K562 (cell line): Measurements from ENCODE around the gene SUMF1. TPM values are rescaled to one million over a fixed set of nuclear protein-coding genes. Genes with fewer than 3 reads are reported as not detected.

Experiments used
- ATAC-seq: fragments of 200-7000 bp; cut with Tn5 transposase; 3 replicates; pipeline ENCODE4 v1.9.1; 2020; ENCODE audit warnings: moderate library complexity
- BruUV-seq: library from RNA; stranded (reverse); fragments of 400-500 nt; replicated peaks from 2 replicates; lab custom pipeline; 2021; lab: Mats Ljungman, UMichigan
- CTCF ChIA-PET: fragments of 300-600 bp; formaldehyde crosslinking; extraction: SDS; loops from one replicate; lab custom pipeline; 2021; ENCODE audit warnings: low intra/inter-chr PET ratio; lab: Yijun Ruan, JAX
- POLR2A ChIA-PET: fragments of 300-600, 350-650 bp; sonication (Branson Sonifier 250); formaldehyde crosslinking; extraction: SDS; loops from one replicate; lab custom pipeline; 2021; ENCODE audit warnings: antibody characterized with exemption, inconsistent platforms; lab: Yijun Ruan, JAX
- DNase-seq, 4 experiments: peaks; one replicate each; pipeline versions ENCODE4 v3.0.0 to v3.0.0-alpha.2; 2011 to 2018; ENCODE audit warnings: low spot score in 3 of 4, mixed read lengths in 3 of 4; ENCODE audit errors: extremely low read depth in 1 of 4
- FAIRE-seq: peaks from 2 replicates; lab custom pipeline; 2011; peaks lifted over from hg19 to GRCh38; lab: Jason Lieb, UNC
- H2AFZ ChIP-seq: 2 replicates; pipeline ENCODE4 v1.6.0; 2011; ENCODE audit warnings: low read depth, low read length, control low read depth, inconsistent platforms
- H3K27ac ChIP-seq: fragments of 200-600 bp; 3 replicates; pipeline ENCODE4 v1.8.0; 2011; ENCODE audit warnings: low read depth, mild to moderate bottlenecking, control low read depth, inconsistent platforms, low read length, moderate library complexity, mixed read lengths; ENCODE audit errors: extremely low read depth
- H3K27me3 ChIP-seq, 2 experiments: fragments of 300-600 bp in 1 of 2; 2 replicates in 1 of 2; 3 replicates in 1 of 2; pipeline versions ENCODE4 v1.6.0 to v1.8.0; 2011; ENCODE audit warnings: inconsistent platforms in 2 of 2, low read length in 2 of 2, mild to moderate bottlenecking in 1 of 2, mixed read lengths in 1 of 2, moderate library complexity in 1 of 2; ENCODE audit not compliant: control insufficient read depth in 2 of 2, insufficient read depth in 2 of 2
- H3K36me3 ChIP-seq: fragments of 300-600 bp; 3 replicates; pipeline ENCODE4 v1.8.0; 2011; ENCODE audit warnings: mild to moderate bottlenecking, low read length, inconsistent platforms; ENCODE audit not compliant: control insufficient read depth, insufficient read depth
- H3K4me1 ChIP-seq, 2 experiments: fragments of 200-600 bp in 1 of 2; replicated peaks in 1 of 2; 2 replicates in 1 of 2; 3 replicates in 1 of 2; pipeline versions ENCODE4 v1.5.1 to v1.8.0; 2011; ENCODE audit warnings: inconsistent platforms in 2 of 2, low read length in 2 of 2, mild to moderate bottlenecking in 1 of 2, mixed read lengths in 1 of 2, moderate library complexity in 1 of 2; ENCODE audit not compliant: control insufficient read depth in 2 of 2, insufficient read depth in 2 of 2
- H3K4me2 ChIP-seq: 2 replicates; pipeline ENCODE4 v1.6.1; 2011; ENCODE audit warnings: low read length, control low read depth, inconsistent platforms, mixed read lengths; ENCODE audit not compliant: insufficient read depth
- H3K4me3 ChIP-seq: fragments of 200-600 bp; sonication (generic), shearing (Covaris generic); 2 replicates; pipeline ENCODE4 v1.5.1; 2016; ENCODE audit warnings: control low read depth, inconsistent platforms
- H3K79me2 ChIP-seq: fragments of 200-600 bp; 3 replicates; pipeline ENCODE4 v1.8.0; 2011; ENCODE audit warnings: low read length, inconsistent platforms; ENCODE audit not compliant: control insufficient read depth, insufficient read depth
- H3K9ac ChIP-seq, 2 experiments: 2 replicates each; pipeline versions ENCODE4 v1.6.0 to v1.6.1; 2011; ENCODE audit warnings: low read depth in 2 of 2, low read length in 2 of 2, control low read depth in 1 of 2, inconsistent platforms in 1 of 2, mild to moderate bottlenecking in 1 of 2, mixed read lengths in 1 of 2; ENCODE audit not compliant: insufficient read depth in 1 of 2
- H3K9me1 ChIP-seq: one replicate; pipeline ENCODE4 v1.6.0; 2011; ENCODE audit warnings: inconsistent platforms, mild to moderate bottlenecking, low read length, moderate library complexity; ENCODE audit not compliant: control insufficient read depth, insufficient read depth
- H3K9me3 ChIP-seq: replicated peaks from 2 replicates; pipeline ENCODE4 v1.5.1; 2011; ENCODE audit warnings: low read depth, low read length, inconsistent platforms; ENCODE audit not compliant: control insufficient read depth, insufficient read depth
- H4K20me1 ChIP-seq: replicated peaks from 2 replicates; pipeline ENCODE4 v1.6.1; 2011; ENCODE audit warnings: low read length, inconsistent platforms, mixed read lengths; ENCODE audit not compliant: control insufficient read depth, insufficient read depth
- EHMT2 ChIP-seq: fragments of 450-650 bp; IDR thresholded peaks from 2 replicates; pipeline ENCODE4 v1.6.1; 2018; ENCODE audit warnings: antibody characterized with exemption
- NFIC ChIP-seq: fragments of 450-650 bp; IDR thresholded peaks from 2 replicates; pipeline ENCODE4 v1.6.1; 2017; ENCODE audit warnings: mild to moderate bottlenecking, inconsistent platforms
- PRDM10 ChIP-seq: fragments of 450-650 bp; IDR thresholded peaks from 2 replicates; pipeline ENCODE4 v1.6.1; 2018; ENCODE audit not compliant: partially characterized antibody
- ZBTB9 ChIP-seq: fragments of 450-650 bp; formaldehyde crosslinking; IDR thresholded peaks from 2 replicates; pipeline ENCODE4 v1.4.0; 2020; ENCODE audit warnings: mild to moderate bottlenecking, moderate library complexity
- ZNF217 ChIP-seq: sonication (generic); formaldehyde crosslinking; IDR thresholded peaks from 2 replicates; pipeline ENCODE4 v1.8.0; 2022; ENCODE audit warnings: mild to moderate bottlenecking, missing genetic modification reagents
- ZNF232 ChIP-seq: sonication (generic); formaldehyde crosslinking; IDR thresholded peaks from 2 replicates; pipeline ENCODE4 v1.8.0; 2022; ENCODE audit warnings: mild to moderate bottlenecking, missing genetic modification reagents
- WGBS: fragments of 100-300 bp; shearing (Covaris generic); methylation state at CpG from one replicate; pipeline ENCODE4 v1.1.6; 2016; ENCODE audit warnings: low coverage, mixed read lengths; ENCODE audit not compliant: insufficient coverage; ENCODE audit errors: missing lambda C conversion rate; 5-methylcytosine and 5-hydroxymethylcytosine counted together
- in situ Hi-C: fragments of 300-500 bp; cut with MboI; formaldehyde crosslinking; loops from 4 replicates; pipeline ENCODE4 v1.15.0; 2018; ENCODE audit warnings: inconsistent platforms, mixed read lengths
- intact Hi-C: fragments of 100-400 bp; cut with micrococcal nuclease; formaldehyde crosslinking; loops from 2 replicates; pipeline ENCODE4 v1.14.2; 2022
- polyA plus RNA-seq, 8 experiments: library from polyadenylated mRNA; depleted of rRNA in 4 of 8; stranded (reverse) in 5 of 8; unstranded in 3 of 8; fragments of >200 nt; fragmentation: Nextera tagmentation in 2 of 8; fragmentation: Illumina TruSeq in 1 of 8; extraction: Ambion mirVana in 2 of 8; extraction: Trizol in 1 of 8; gene quantifications; 2 replicates each; pipeline versions ENCODE4 v1.2.1 to v1.2.3, GENCODE V29; 2011 to 2014; ENCODE audit warnings: inconsistent platforms in 1 of 8, missing spikeins in 1 of 8
- total RNA-seq, 7 experiments: library from RNA; depleted of rRNA in 6 of 7; stranded (reverse); fragments of >200 nt in 6 of 7; fragmentation: Illumina TruSeq in 2 of 7; extraction: Trizol in 2 of 7; gene quantifications; 2 replicates each; pipeline versions ENCODE4 v1.2.1 to v1.2.3, GENCODE V29; 2011 to 2021; ENCODE audit warnings: low replicate concordance in 1 of 7

SUMF1 gene
- total and polyA plus RNA-seq, 9 of the 15 experiments (the other 6 are each of a cell fraction or from before 2014, with no cell fraction given) = 1.3 to 7.4 (median 4.2) TPM

- no peak for TF ChIP-seq ZBTB9 (CRISPR knock-in tag)
Measured at GRCh38 chr3:4336850-4337546, 130.1 kb downstream of the SUMF1 start (continued).

GRCh38 chr3:4335840-4336562 is 131.1 kb downstream of the SUMF1 start:
- Histone ChIP-seq H3K36me3 (no peaks in the 10 kb centered on the region), H3K9me1 (no peaks in the 10 kb centered on the region), H3K4me1 (peaks cover 0 to 10% of the 10 kb centered on the region in 2 experiments; a peak in 2 of 5 replicates), H2AFZ (no peak overlapping the region), H4K20me1 (no peaks in the 10 kb centered on the region), H3K9ac (no peak overlapping the region), H3K4me2 (no peak overlapping the region), H3K4me3 (no peak overlapping the region), H3K27me3 (no peaks in the 10 kb centered on the region), H3K9me3 (no peaks in the 10 kb centered on the region)
- ATAC-seq = no peak
- no TSS peak for BruUV-seq
- no peak for DNase-seq
- CTCF ChIA-PET = no interaction called here
- WGBS = 4% methylated on average over 5 of the region's 5 CpGs
- in situ Hi-C loops = no loop called here
- POLR2A ChIA-PET = interaction anchor here (1.0 kb wide), 1 partner anchor 157 kb away, joined by 4 read pairs; the partner anchor contains the start of gene ITPR1
- FAIRE-seq = no peak
- TF ChIP-seq EHMT2 (no peak), ZNF217 (CRISPR knock-in tag) (no peak), ZNF232 (CRISPR knock-in tag) (peak; percentile 98), NFIC (peak; percentile 70), PRDM10 (peak; percentile 13)
- TF ChIP-seq, all 486 proteins: peak for 3
- Histone ChIP-seq H3K27ac (no peak overlapping the region), H3K79me2 (no peaks in the 10 kb centered on the region)
- intact Hi-C loops = no loop called here
